KMS-11 (cell line): ENCODE results near the gene PDCD4.
A peak's percentile ranks its signal among the peaks of the same experiment; 100 is the strongest.
"Not testable (repeated sequence)": the region's sequence is repeated elsewhere in the genome, so short reads cannot be mapped to it uniquely, and the experiment has no call there.

ENCODE experiments used
- H2AFZ ChIP-seq: fragments of 200-600 bp; sonication (generic); 2 replicates; pipeline ENCODE4 v1.6.1; 2016; ENCODE audit warnings: antibody characterized with exemption, mixed run types, low read depth
- H3K27ac ChIP-seq: fragments of 200-600 bp; sonication (generic); 2 replicates; pipeline ENCODE4 v1.6.1; 2016; ENCODE audit warnings: mild to moderate bottlenecking, mixed run types
- H3K27me3 ChIP-seq: fragments of 200-600 bp; sonication (generic); 2 replicates; pipeline ENCODE4 v1.6.1; 2017; ENCODE audit warnings: mild to moderate bottlenecking, low read depth, mixed run types, moderate library complexity; ENCODE audit not compliant: insufficient read depth
- H3K36me3 ChIP-seq: fragments of 200-600 bp; sonication (generic); 2 replicates; pipeline ENCODE4 v1.6.1; 2017; ENCODE audit warnings: mild to moderate bottlenecking, mixed run types; ENCODE audit not compliant: insufficient read depth
- H3K4me1 ChIP-seq: fragments of 200-600 bp; sonication (generic); 2 replicates; pipeline ENCODE4 v1.6.1; 2016; ENCODE audit warnings: mild to moderate bottlenecking, low read depth, mixed run types; ENCODE audit not compliant: poor library complexity, severe bottlenecking
- H3K4me2 ChIP-seq: fragments of 200-600 bp; sonication (generic); 2 replicates; pipeline ENCODE4 v1.7.0; 2016; ENCODE audit warnings: mild to moderate bottlenecking, mixed run types
- H3K4me3 ChIP-seq: fragments of 200-600 bp; sonication (generic); IDR thresholded peaks from 2 replicates; pipeline ENCODE4 v1.6.1; 2017; ENCODE audit warnings: low read depth, low read length, mixed read lengths; ENCODE audit not compliant: insufficient read depth
- H3K79me2 ChIP-seq: fragments of 200-600 bp; sonication (generic); 2 replicates; pipeline ENCODE4 v1.6.1; 2016; ENCODE audit warnings: low read depth, mixed run types; ENCODE audit not compliant: insufficient read depth
- H3K9ac ChIP-seq: fragments of 200-600 bp; sonication (generic); 2 replicates; pipeline ENCODE4 v1.6.1; 2016; ENCODE audit warnings: mild to moderate bottlenecking, mixed run types
- H4K20me1 ChIP-seq: fragments of 200-600 bp; sonication (generic); 2 replicates; pipeline ENCODE4 v1.6.1; 2016; ENCODE audit warnings: mild to moderate bottlenecking, mixed run types; ENCODE audit not compliant: insufficient read depth
- TF ChIP-seq, protein P1 (sequence below): fragments of 200-600 bp; sonication (generic); conservative IDR thresholded peaks from 2 replicates; pipeline ENCODE4 v1.6.1; 2017; ENCODE audit warnings: low read depth, mild to moderate bottlenecking, antibody characterized with exemption, low read length, moderate library complexity, mixed read lengths

PDCD4 gene

DNA sequence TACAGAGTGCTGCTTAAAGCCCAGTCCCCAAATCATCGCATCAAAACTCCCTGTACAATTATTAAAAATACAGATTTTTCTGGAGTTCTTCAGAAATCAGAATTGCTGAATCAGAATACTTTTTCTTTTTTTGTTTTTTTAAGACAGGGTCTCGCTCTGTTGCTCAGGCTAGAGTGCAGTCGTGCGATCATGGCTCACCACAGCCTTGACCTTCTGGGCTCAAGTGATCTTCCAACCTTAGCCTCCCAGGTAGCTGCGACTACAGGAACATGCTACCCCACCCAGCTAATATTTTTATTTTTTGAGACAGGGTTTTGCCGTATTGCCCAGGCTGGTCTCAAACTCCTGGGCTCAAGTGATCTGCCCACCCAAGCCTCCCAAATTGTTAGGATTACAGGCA, 43.3 kb downstream of the PDCD4 start:
- Histone ChIP-seq H4K20me1 (no peaks in the 10 kb centered on the region), H3K79me2 (peaks cover 10% of the 10 kb centered on the region), H3K27me3 (no peaks in the 10 kb centered on the region), H3K4me2 (no peak overlapping the region), H3K27ac (no peak overlapping the region), H3K4me3 (no peak overlapping the region), H3K4me1 (peaks cover 22% of the 10 kb centered on the region), H3K36me3 (no peaks in the 10 kb centered on the region), H2AFZ (no peak overlapping the region), H3K9ac (no peak overlapping the region)
- TF ChIP-seq, protein P1, sequence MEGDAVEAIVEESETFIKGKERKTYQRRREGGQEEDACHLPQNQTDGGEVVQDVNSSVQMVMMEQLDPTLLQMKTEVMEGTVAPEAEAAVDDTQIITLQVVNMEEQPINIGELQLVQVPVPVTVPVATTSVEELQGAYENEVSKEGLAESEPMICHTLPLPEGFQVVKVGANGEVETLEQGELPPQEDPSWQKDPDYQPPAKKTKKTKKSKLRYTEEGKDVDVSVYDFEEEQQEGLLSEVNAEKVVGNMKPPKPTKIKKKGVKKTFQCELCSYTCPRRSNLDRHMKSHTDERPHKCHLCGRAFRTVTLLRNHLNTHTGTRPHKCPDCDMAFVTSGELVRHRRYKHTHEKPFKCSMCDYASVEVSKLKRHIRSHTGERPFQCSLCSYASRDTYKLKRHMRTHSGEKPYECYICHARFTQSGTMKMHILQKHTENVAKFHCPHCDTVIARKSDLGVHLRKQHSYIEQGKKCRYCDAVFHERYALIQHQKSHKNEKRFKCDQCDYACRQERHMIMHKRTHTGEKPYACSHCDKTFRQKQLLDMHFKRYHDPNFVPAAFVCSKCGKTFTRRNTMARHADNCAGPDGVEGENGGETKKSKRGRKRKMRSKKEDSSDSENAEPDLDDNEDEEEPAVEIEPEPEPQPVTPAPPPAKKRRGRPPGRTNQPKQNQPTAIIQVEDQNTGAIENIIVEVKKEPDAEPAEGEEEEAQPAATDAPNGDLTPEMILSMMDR: no peak

DNA sequence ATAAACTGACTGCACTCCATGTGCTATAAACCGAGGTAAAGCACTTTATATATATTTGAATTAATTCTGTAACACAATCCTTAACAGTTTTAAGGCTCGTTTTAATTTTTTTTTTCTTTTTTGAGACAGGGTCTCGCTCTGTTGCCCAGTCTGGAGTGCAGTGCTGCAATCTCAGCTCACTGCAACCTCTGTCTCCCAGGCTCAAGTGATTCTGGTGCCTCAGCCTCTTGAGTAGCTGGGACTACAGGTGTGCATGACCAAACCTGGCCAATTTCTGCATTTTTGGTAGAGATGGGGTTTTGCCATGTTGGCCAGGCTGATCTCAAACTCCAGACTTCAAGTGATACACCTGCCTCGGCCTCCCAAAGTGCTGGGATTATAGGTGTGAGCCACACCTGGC, 43.9 kb downstream of the PDCD4 start:
- not testable (repeated sequence) for H3K27me3 ChIP-seq, H3K27ac ChIP-seq, H3K9ac ChIP-seq, H2AFZ ChIP-seq, H4K20me1 ChIP-seq, H3K4me3 ChIP-seq, H3K4me2 ChIP-seq, H3K36me3 ChIP-seq
- Histone ChIP-seq H3K4me1 (peaks cover 22% of the 10 kb centered on the region), H3K79me2 (peaks cover 16% of the 10 kb centered on the region)

DNA sequence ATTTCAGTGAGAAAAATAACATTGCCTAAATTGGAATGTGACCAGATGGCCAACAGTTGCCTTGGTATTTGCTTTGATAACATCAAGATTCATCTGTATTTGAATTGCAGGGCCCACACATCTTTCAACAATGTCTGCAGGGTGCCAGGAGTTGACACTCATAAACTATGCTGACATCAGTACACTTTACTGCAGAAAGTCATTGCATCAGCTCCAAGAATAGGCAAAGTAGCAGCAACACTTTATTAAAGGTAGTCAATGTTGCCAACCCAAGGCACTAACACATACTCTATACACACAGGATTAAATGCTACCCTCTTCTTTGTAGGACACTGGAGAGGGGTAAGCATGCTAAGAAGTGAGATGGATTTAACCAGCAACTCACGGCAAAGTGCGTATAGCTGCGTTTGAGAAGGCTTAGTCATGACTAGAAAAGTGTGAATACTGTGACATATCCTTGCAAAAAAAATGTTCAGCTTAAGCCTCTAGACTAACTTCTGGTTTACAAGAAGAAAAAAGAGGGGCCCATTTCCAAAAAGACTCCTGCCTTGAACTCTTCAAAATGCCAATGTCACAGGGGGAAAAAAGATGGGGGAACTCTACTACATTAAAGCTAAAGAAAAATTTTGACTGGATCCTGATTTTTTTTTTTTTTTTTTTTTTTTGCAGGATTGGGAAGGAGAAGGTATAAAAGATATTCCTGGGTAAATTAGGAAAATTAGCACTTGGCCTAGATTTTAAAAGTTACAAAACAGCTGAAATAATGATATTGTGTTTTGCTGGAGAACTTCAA, 45.0 kb downstream of the PDCD4 start:
- Histone ChIP-seq H4K20me1 (no peaks in the 10 kb centered on the region), H3K4me2 (peak overlapping the region; percentile 98; the same call in 1 of the 2 replicates), H3K9ac (no peak overlapping the region), H3K4me3 (no peak overlapping the region), H3K79me2 (peaks cover 27% of the 10 kb centered on the region), H3K36me3 (no peaks in the 10 kb centered on the region), H3K4me1 (peaks cover 29% of the 10 kb centered on the region), H3K27ac (no peak overlapping the region), H2AFZ (no peak overlapping the region), H3K27me3 (no peaks in the 10 kb centered on the region)
- TF ChIP-seq, protein P1: no peak

DNA sequence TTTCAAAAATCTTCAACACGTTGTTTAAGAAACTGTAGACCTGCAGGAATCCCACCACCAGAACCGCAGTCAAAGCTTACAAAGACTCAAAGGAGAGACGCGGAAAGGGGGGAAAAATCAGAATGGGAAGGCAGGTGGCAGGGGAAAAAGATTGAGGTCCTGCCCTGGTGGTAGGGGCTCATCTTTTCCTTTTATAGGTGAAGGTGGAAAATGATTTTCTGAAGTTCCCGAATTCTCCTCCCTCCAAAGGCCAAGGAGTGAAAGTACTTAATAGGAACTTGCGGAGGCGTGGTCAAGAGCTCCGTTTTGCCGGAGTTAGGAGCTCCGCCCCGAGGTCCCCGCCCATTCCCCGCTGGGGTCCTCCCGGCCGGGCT, 46.5 kb downstream of the PDCD4 start:
- Histone ChIP-seq H3K79me2 (peaks cover 41% of the 10 kb centered on the region), H4K20me1 (0 out of 2 replicates have a peak, but pooled peaks cover 4% of the 10 kb centered on the region), H3K4me3 (peak overlapping the region; percentile 57), H3K9ac (peak overlapping the region; percentile 83), H3K4me2 (peak overlapping the region; percentile 98), H3K4me1 (peaks cover 44% of the 10 kb centered on the region), H3K27ac (peak overlapping the region; percentile 90), H3K36me3 (no peaks in the 10 kb centered on the region), H2AFZ (peak overlapping the region; percentile 91; the same call in 1 of the 2 replicates), H3K27me3 (no peaks in the 10 kb centered on the region)
- TF ChIP-seq, protein P1: no peak
